Testis (tissue), 2 donors: Measurements from ENCODE around the gene THEMIS2.
"Not testable (repeated sequence)": the region's sequence is repeated elsewhere in the genome, so short reads cannot be mapped to it uniquely, and the experiment has no call there.

ENCODE experiments used
- POLR2A ChIP-seq: fragments of 450-650 bp; IDR thresholded peaks from one replicate; pipeline ENCODE4 v1.6.1; 2017; ENCODE audit warnings: antibody characterized with exemption, mild to moderate bottlenecking, moderate library complexity
- TF ChIP-seq, protein P1 (sequence below), 3 experiments: fragments of 450-650 bp in 2 of 3; fragments of 200-600 bp in 1 of 3; sonication (generic) in 1 of 3; IDR thresholded peaks; one replicate each; pipeline ENCODE4 v1.5.1; 2016 to 2019; ENCODE audit warnings: antibody characterized with exemption in 3 of 3, mild to moderate bottlenecking in 2 of 3, moderate library complexity in 1 of 3

- TF ChIP-seq, protein P1, sequence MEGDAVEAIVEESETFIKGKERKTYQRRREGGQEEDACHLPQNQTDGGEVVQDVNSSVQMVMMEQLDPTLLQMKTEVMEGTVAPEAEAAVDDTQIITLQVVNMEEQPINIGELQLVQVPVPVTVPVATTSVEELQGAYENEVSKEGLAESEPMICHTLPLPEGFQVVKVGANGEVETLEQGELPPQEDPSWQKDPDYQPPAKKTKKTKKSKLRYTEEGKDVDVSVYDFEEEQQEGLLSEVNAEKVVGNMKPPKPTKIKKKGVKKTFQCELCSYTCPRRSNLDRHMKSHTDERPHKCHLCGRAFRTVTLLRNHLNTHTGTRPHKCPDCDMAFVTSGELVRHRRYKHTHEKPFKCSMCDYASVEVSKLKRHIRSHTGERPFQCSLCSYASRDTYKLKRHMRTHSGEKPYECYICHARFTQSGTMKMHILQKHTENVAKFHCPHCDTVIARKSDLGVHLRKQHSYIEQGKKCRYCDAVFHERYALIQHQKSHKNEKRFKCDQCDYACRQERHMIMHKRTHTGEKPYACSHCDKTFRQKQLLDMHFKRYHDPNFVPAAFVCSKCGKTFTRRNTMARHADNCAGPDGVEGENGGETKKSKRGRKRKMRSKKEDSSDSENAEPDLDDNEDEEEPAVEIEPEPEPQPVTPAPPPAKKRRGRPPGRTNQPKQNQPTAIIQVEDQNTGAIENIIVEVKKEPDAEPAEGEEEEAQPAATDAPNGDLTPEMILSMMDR (IDR thresholded peaks at IDR 0.05), result not testable (repeated sequence)
- TF ChIP-seq POLR2A, result not testable (repeated sequence)
These were observed 42.9 kb upstream of the THEMIS2 start for GRCh38 chr1:27829339-27829960.
